ENCODE data around the gene HRH1. TPM values are rescaled to one million over a fixed set of nuclear protein-coding genes. Genes with fewer than 3 reads are reported as not detected.

The HRH1 gene
- total and polyA plus RNA-seq, 2 of the 13 experiments (the other 11 are each of a cell fraction or from before 2014, with no cell fraction given): not detected

- TF ChIP-seq ZNF142 (CRISPR knock-in tag; IDR thresholded peaks at IDR 0.05) (peak; percentile 59), KDM5A (IDR thresholded peaks at IDR 0.05; ENCODE audit: borderline replicate concordance, low read length) (peak; percentile 83), RBAK (CRISPR knock-in tag; IDR thresholded peaks at IDR 0.05) (no peak; the same call in 1 of the 2 replicates), JDP2 (CRISPR knock-in tag; IDR thresholded peaks at IDR 0.05; ENCODE audit: borderline replicate concordance) (no peak), HES4 (CRISPR knock-in tag; IDR thresholded peaks at IDR 0.05; ENCODE audit: borderline replicate concordance) (peak; percentile 21; the same call in 1 of the 2 replicates), ZNF530 (CRISPR knock-in tag; IDR thresholded peaks at IDR 0.05; ENCODE audit: low read depth) (no peak), ZGPAT (CRISPR knock-in tag; IDR thresholded peaks at IDR 0.05) (peak; percentile 91), FOXK2 (IDR thresholded peaks at IDR 0.05) (peak; percentile 95), ZBTB10 (CRISPR knock-in tag; IDR thresholded peaks at IDR 0.05; ENCODE audit: borderline replicate concordance) (peak; percentile 78; the same call in 1 of the 2 replicates), FOXA1 (IDR thresholded peaks at IDR 0.05) (no peak), FOXA1 (CRISPR knock-in tag; IDR thresholded peaks at IDR 0.05) (no peak), SATB2 (CRISPR knock-in tag; IDR thresholded peaks at IDR 0.05) (no peak), NKX3-1 (CRISPR knock-in tag; IDR thresholded peaks at IDR 0.05) (0 out of 2 replicates have a peak, but pooled peaks have one; percentile 48), SALL1 (CRISPR knock-in tag; IDR thresholded peaks at IDR 0.05) (peak; percentile 76), ZNF720 (CRISPR knock-in tag; IDR thresholded peaks at IDR 0.05) (no peak), ZSCAN9 (CRISPR knock-in tag; IDR thresholded peaks at IDR 0.05; ENCODE audit: borderline replicate concordance) (peak; percentile 59; the same call in 1 of the 2 replicates), SIN3B (IDR thresholded peaks at IDR 0.05; ENCODE audit: low read length) (peak; percentile 64; the same call in 1 of the 2 replicates), ZNF552 (CRISPR knock-in tag; IDR thresholded peaks at IDR 0.05; ENCODE audit: borderline replicate concordance) (no peak), RFX3 (CRISPR knock-in tag; IDR thresholded peaks at IDR 0.05) (no peak), ZNF776 (CRISPR knock-in tag; IDR thresholded peaks at IDR 0.05) (0 out of 2 replicates have a peak, but pooled peaks have one; percentile 64), HDAC2 (CRISPR knock-in tag; IDR thresholded peaks at IDR 0.05) (peak; percentile 87)
These were observed 118.0 kb downstream of the HRH1 start, which contains the start of gene ATG7 (continued) for GRCh38 chr3:11271986-11272904.
